ENCODE results near the gene APBB3. TPM values are rescaled to one million over a fixed set of nuclear protein-coding genes. Genes with fewer than 3 reads are reported as not detected.
A peak's percentile ranks its signal among the peaks of the same experiment; 100 is the strongest.

The APBB3 gene
- total RNA-seq, 4 donors from 2014 or later: 13.5 to 55.9 (median 33.2) TPM

GRCh38 chr5:140549237-140550144, 14.9 kb downstream of the APBB3 start:
- no peak for DNase-seq (ENCODE audit: low spot score)
- no peak for TF ChIP-seq CTCF (IDR thresholded peaks at IDR 0.05)
- no peak for ATAC-seq (ENCODE audit: low FRiP score)

GRCh38 chr5:140548791-140549190, 15.6 kb downstream of the APBB3 start:
- ATAC-seq (ENCODE audit: low FRiP score) (no peak), DNase-seq (ENCODE audit: low spot score) (no peak)
- TF ChIP-seq CTCF (IDR thresholded peaks at IDR 0.05): no peak

DNA sequence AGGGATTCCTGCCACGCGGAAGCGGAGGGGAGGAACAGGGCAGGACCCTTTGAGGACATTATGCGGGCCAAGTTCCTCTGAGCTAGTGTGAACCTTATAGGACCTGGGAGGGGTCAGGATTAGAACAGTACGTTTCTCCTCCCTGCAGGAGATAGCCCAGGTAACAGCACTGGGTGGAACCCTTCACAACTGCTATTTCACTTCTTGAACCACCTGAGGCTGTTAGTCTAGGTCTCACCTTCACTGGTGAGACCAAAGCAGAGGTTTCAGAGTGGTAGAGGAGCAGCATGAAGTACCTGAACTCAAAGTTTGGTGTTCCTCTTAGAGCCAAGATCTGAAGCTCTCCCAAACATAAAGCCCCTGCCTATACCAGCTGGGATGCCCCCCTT, 16.1 kb downstream of the APBB3 start:
- DNase-seq (ENCODE audit: low spot score) (no peak), ATAC-seq (ENCODE audit: low FRiP score) (peak; percentile 34)
- no peak for TF ChIP-seq CTCF (IDR thresholded peaks at IDR 0.05)

DNA sequence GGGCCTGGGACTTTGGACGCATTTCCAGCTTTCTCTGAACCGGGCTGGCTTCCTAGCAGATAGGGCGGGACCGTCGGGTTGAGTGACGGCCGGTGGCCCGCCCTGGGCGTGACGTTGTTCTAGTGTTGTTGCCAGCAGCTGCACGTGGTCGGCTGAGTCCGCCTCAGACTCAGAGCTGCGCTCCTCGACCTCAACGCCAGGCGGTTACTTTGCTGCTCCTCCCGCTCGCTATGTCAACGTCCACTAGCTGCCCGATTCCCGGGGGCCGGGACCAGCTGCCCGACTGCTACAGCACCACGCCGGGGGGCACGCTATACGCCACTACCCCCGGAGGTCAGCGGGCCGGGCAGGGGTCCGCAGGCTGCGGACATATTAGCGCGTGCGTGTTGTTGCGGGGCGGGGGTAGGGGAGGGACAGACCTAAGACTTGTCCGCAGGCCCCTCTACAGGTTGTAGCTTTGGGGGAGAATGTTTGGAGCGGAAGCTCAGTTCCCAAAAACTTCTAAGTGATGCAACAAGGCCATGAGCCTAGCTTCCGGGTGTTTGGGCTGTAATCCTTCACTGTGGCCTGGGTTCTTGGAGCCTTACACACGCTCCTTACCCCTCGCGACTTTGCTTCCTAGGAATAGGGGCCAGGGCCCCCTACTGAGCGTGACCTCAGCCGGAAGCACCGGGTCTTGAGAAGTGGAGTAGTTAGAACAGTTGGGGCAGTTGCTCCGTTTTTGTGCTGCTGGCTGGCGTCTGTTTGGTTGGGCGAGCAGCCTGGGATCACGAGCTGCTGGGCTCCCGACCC, 16.7 kb downstream of the APBB3 start, which contains the start of gene EIF4EBP3:
Gene EIF4EBP3 (plus strand): TSS at position 155 of the 792 bp plus-strand sequence. CDS start 76 bp downstream, at position 231.
- peak in 1 of 3 donors; percentile 90 for TF ChIP-seq CTCF (IDR thresholded peaks at IDR 0.05)
- ATAC-seq (ENCODE audit: low FRiP score) (peak; percentile 95), DNase-seq (ENCODE audit: low spot score) (peak; percentile 87)

DNA sequence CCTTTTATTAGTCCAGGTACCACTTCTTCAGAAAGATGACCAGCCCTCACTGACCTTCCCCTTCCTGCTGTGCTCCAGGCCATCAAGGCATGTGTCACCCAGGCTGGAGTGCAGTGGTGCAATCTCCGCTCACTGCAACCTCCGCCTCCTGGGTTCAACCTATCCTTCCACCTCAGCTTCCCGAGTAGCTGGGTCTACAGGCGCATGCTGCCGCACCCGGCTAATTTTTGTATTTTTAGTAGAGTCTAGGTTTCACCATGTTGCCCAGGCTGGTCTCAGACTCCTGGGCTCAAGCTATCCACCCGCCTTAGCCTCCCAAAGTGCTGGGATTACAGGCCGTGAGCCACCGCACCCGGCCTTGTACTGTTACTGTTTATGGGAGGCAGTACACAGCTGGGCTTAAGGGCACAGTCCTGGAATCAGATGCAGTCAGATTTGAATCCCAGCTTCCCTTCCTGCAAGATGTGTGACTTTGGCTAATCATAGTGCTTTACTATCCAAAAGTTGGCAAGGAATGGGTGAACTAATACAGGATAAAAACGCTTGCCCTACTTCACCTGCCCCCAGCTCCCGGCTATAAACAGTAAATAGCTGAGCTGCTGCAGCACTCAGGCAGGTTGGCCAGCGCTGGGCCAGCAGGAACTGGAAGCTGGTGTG, 17.4 kb downstream of the APBB3 start:
- ATAC-seq (ENCODE audit: low FRiP score) (no peak), DNase-seq (ENCODE audit: low spot score) (no peak)

More for the DNA sequence above, 17.4 kb downstream of the APBB3 start:
- TF ChIP-seq CTCF (IDR thresholded peaks at IDR 0.05): no peak

Measured in omental fat pad (tissue), 4 donors.